ENCODE measurements around the gene MAPK11. TPM values are rescaled to one million over a fixed set of nuclear protein-coding genes. Genes with fewer than 3 reads are reported as not detected.

The MAPK11 gene
- total and polyA plus RNA-seq, 10 of the 15 experiments (the other 5 are each of a cell fraction or from before 2014, with no cell fraction given), result 0.05 to 12.8 (median 3.7) TPM

- TF ChIP-seq, protein P1, sequence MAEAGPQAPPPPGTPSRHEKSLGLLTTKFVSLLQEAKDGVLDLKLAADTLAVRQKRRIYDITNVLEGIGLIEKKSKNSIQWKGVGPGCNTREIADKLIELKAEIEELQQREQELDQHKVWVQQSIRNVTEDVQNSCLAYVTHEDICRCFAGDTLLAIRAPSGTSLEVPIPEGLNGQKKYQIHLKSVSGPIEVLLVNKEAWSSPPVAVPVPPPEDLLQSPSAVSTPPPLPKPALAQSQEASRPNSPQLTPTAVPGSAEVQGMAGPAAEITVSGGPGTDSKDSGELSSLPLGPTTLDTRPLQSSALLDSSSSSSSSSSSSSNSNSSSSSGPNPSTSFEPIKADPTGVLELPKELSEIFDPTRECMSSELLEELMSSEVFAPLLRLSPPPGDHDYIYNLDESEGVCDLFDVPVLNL (IDR thresholded peaks at IDR 0.05; ENCODE audit: low read depth, low read length), result no peak
These were observed 13.6 kb upstream of the MAPK11 start (continued) for GRCh38 chr22:50283821-50284220.

GRCh38 chr22:50282361-50283155 lies 12.4 kb upstream of the MAPK11 start:
- H3K9me3 ChIP-seq (replicated peaks; ENCODE audit: control insufficient read depth, insufficient read depth, low read length), result no peaks in the 10 kb centered on the region
- DNase-seq (ENCODE audit: low read depth, low spot score), result no peak
- FAIRE-seq, result no peak
- SMC1A ChIA-PET (ENCODE audit: uncharacterized antibody, unreplicated experiment), result no interaction called here
- in situ Hi-C loops (cut with MboI), result no loop called here
- no peaks in the 10 kb centered on the region for H3K27me3 ChIP-seq (replicated peaks in 1 of 2; ENCODE audit: control insufficient read depth in 2 of 2, insufficient read depth in 2 of 2, low read length in 1 of 2)
- CTCF ChIA-PET, result no interaction called here
- ATAC-seq, result no peak
- H3K36me3 ChIP-seq (ENCODE audit: control insufficient read depth in 2 of 2, insufficient read depth in 2 of 2, low read length in 1 of 2), result peaks cover 0 to 51% of the 10 kb centered on the region in 2 experiments; a peak in 3 of 4 replicates
- WGBS (ENCODE audit: insufficient coverage, insufficient replicate concordance, low lambda C conversion rate, missing lambda C conversion rate), result 92% methylated on average over 41 of the region's 45 CpGs
- no peak overlapping the region for H3K9ac ChIP-seq (ENCODE audit: control insufficient read depth, insufficient read depth, low read length)
- H3K4me3 ChIP-seq, result no peak overlapping the region
- RAD21 ChIA-PET (ENCODE audit: unreplicated experiment), result no interaction called here
- H3K27ac ChIP-seq (ENCODE audit: control insufficient read depth, insufficient read depth), result no peak overlapping the region
- H3K4me2 ChIP-seq (ENCODE audit: control insufficient read depth, insufficient read depth), result no peak overlapping the region
- no peak overlapping the region for H2AFZ ChIP-seq (ENCODE audit: control insufficient read depth, low read depth, low read length)
- BruUV-seq (replicated peaks), result no TSS peak
- intact Hi-C loops (cut with micrococcal nuclease; ENCODE audit: unreplicated experiment), result no loop called here
- no peaks in the 10 kb centered on the region for H3K4me1 ChIP-seq (ENCODE audit: control insufficient read depth, insufficient read depth, low read length)
- no peaks in the 10 kb centered on the region for H4K20me1 ChIP-seq (ENCODE audit: control insufficient read depth, insufficient read depth)
- H3K79me2 ChIP-seq (ENCODE audit: control insufficient read depth, insufficient read depth, low read length), result no peaks in the 10 kb centered on the region
- no peak for TF ChIP-seq TCF3 (IDR thresholded peaks at IDR 0.05; ENCODE audit: borderline replicate concordance, insufficient read depth, low read depth, low read length)
- TF ChIP-seq, protein P1 (IDR thresholded peaks at IDR 0.05; ENCODE audit: low read depth, low read length), result no peak
- no peak for TF ChIP-seq WRNIP1 (IDR thresholded peaks at IDR 0.05; ENCODE audit: borderline replicate concordance, low read depth, low read length)
- TF ChIP-seq SMC3 (IDR thresholded peaks at IDR 0.05; ENCODE audit: borderline replicate concordance, low read length), result no peak
- TF ChIP-seq POLR2A (IDR thresholded peaks at IDR 0.05; ENCODE audit: low read depth, low read length), result no peak
- POLR2A ChIA-PET, result no interaction called here

Data from GM12878 (cell line).